OCI-LY1 (cell line): ENCODE results near the gene CACNA1D.

ENCODE experiments used
- EZH2 ChIP-seq: fragments of 200-600 bp; sonication (generic), shearing (Covaris generic); IDR thresholded peaks from 2 replicates; pipeline ENCODE4 v1.8.0; 2017; ENCODE audit warnings: borderline replicate concordance, mixed run types, mild to moderate bottlenecking, antibody characterized with exemption, low read length, moderate library complexity, mixed read lengths
- TF ChIP-seq, protein P1 (sequence below): fragments of 200-600 bp; sonication (generic), shearing (Covaris generic); IDR thresholded peaks from 2 replicates; pipeline ENCODE4 v1.5.1; 2017; ENCODE audit warnings: mild to moderate bottlenecking, antibody characterized with exemption, low read length, moderate library complexity, mixed read lengths

DNA sequence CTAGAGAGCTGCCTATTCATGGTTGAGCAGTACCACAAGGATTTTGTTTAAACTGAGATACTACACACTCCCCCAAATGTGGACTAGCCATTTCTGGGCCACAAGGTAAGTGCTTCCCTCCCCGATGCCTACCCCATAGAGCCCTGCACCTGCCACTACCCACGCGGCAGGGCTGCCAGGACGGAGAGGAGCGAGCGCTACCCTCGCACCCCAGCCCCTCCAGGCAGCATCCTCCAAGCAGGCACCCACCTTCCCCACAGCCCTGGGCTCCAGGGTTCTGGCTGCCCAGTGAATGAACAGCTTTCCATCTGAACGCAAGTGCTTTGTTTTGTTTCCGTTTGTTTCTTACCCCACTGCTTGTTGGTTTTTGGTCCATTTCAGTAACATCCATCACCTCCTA is 292.6 kb downstream of the CACNA1D start:
- TF ChIP-seq, protein P1, sequence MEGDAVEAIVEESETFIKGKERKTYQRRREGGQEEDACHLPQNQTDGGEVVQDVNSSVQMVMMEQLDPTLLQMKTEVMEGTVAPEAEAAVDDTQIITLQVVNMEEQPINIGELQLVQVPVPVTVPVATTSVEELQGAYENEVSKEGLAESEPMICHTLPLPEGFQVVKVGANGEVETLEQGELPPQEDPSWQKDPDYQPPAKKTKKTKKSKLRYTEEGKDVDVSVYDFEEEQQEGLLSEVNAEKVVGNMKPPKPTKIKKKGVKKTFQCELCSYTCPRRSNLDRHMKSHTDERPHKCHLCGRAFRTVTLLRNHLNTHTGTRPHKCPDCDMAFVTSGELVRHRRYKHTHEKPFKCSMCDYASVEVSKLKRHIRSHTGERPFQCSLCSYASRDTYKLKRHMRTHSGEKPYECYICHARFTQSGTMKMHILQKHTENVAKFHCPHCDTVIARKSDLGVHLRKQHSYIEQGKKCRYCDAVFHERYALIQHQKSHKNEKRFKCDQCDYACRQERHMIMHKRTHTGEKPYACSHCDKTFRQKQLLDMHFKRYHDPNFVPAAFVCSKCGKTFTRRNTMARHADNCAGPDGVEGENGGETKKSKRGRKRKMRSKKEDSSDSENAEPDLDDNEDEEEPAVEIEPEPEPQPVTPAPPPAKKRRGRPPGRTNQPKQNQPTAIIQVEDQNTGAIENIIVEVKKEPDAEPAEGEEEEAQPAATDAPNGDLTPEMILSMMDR, result no peak
- TF ChIP-seq EZH2, result no peak
